HEK293 (cell line): ENCODE measurements around the gene CTSD.

Experiments used
- CTCF ChIA-PET: fragments of 350-600 bp; formaldehyde crosslinking; extraction: SDS; loops from one replicate; lab custom pipeline; 2021; ENCODE audit warnings: antibody characterized with exemption; lab: Yijun Ruan, JAX
- POLR2A ChIA-PET: fragments of 300-600 bp; formaldehyde crosslinking; extraction: SDS; loops from one replicate; lab custom pipeline; 2020; ENCODE audit warnings: antibody characterized with exemption, inconsistent platforms; lab: Yijun Ruan, JAX
- H3K27ac ChIP-seq: fragments of 200-500 bp; sonication (Bioruptor generic); 2 replicates; pipeline ENCODE4 v1.5.1; 2014; ENCODE audit warnings: low read depth, low read length, control low read depth, inconsistent platforms; ENCODE audit errors: extremely low read depth
- H3K36me3 ChIP-seq, 2 experiments: fragments of 200-500 bp in 1 of 2; sonication (Bioruptor generic) in 1 of 2; 1 replicate in 1 of 2; 2 replicates in 1 of 2; pipeline ENCODE4 v1.5.1; 2014 to 2017; ENCODE audit warnings: inconsistent platforms in 2 of 2, low read length in 2 of 2; ENCODE audit not compliant: control insufficient read depth in 2 of 2, insufficient read depth in 1 of 2
- H3K4me1 ChIP-seq: fragments of 200-500 bp; sonication (Bioruptor generic); 2 replicates; pipeline ENCODE4 v1.5.1; 2014; ENCODE audit warnings: mild to moderate bottlenecking, low read length, inconsistent platforms; ENCODE audit not compliant: control insufficient read depth, insufficient read depth
- H3K4me3 ChIP-seq: 2 replicates; pipeline ENCODE4 v1.5.1; 2011; ENCODE audit warnings: low read depth, mild to moderate bottlenecking, control low read depth, low read length, moderate library complexity
- H3K9me3 ChIP-seq: fragments of 200-500 bp; sonication (Bioruptor generic); 2 replicates; pipeline ENCODE4 v1.5.1; 2014; ENCODE audit warnings: low read depth, low read length, inconsistent platforms; ENCODE audit not compliant: control insufficient read depth, insufficient read depth
- EGR2 ChIP-seq: fragments of 450-650 bp; formaldehyde crosslinking; IDR thresholded peaks from 2 replicates; pipeline ENCODE4 v1.5.1; 2016; ENCODE audit warnings: low read depth, missing biosample characterization, missing genetic modification characterization
- GLIS1 ChIP-seq: fragments of 450-650 bp; formaldehyde crosslinking; IDR thresholded peaks from 2 replicates; pipeline ENCODE4 v1.5.1; 2016; ENCODE audit warnings: missing biosample characterization, missing genetic modification characterization
- HIC1 ChIP-seq: fragments of 450-650 bp; formaldehyde crosslinking; IDR thresholded peaks from 2 replicates; pipeline ENCODE4 v1.5.1; 2016; ENCODE audit warnings: missing biosample characterization, missing genetic modification characterization
- HOXD13 ChIP-seq: sonication (generic); formaldehyde crosslinking; IDR thresholded peaks from 2 replicates; pipeline ENCODE4 v1.8.0; 2022; ENCODE audit warnings: missing genetic modification reagents, borderline replicate concordance
- KLF1 ChIP-seq: fragments of 450-650 bp; formaldehyde crosslinking; IDR thresholded peaks from 2 replicates; pipeline ENCODE4 v1.5.1; 2016; ENCODE audit warnings: missing biosample characterization, missing genetic modification characterization
- KLF9 ChIP-seq: fragments of 450-650 bp; formaldehyde crosslinking; IDR thresholded peaks from 2 replicates; pipeline ENCODE4 v1.5.1; 2016; ENCODE audit warnings: missing biosample characterization, missing genetic modification characterization, low read depth
- PRDM4 ChIP-seq: fragments of 450-650 bp; formaldehyde crosslinking; IDR thresholded peaks from 2 replicates; pipeline ENCODE4 v1.5.1; 2017; ENCODE audit warnings: missing biosample characterization, missing genetic modification characterization
- SP2 ChIP-seq: fragments of 450-650 bp; formaldehyde crosslinking; IDR thresholded peaks from 2 replicates; pipeline ENCODE4 v1.5.1; 2016; ENCODE audit warnings: missing biosample characterization, missing genetic modification characterization
- SP3 ChIP-seq: fragments of 450-650 bp; formaldehyde crosslinking; IDR thresholded peaks from 2 replicates; pipeline ENCODE4 v1.5.1; 2016; ENCODE audit warnings: missing biosample characterization, missing genetic modification characterization
- ZBTB17 ChIP-seq: fragments of 450-650 bp; formaldehyde crosslinking; IDR thresholded peaks from 2 replicates; pipeline ENCODE4 v1.5.1; 2016; ENCODE audit warnings: missing biosample characterization, missing genetic modification characterization
- ZBTB8A ChIP-seq: fragments of 450-650 bp; formaldehyde crosslinking; IDR thresholded peaks from 2 replicates; pipeline ENCODE4 v1.5.1; 2016; ENCODE audit warnings: missing biosample characterization, missing genetic modification characterization
- ZFHX2 ChIP-seq: fragments of 450-650 bp; formaldehyde crosslinking; conservative IDR thresholded peaks from 2 replicates; pipeline ENCODE4 v1.5.1; 2016; ENCODE audit warnings: missing biosample characterization, missing genetic modification characterization
- ZNF112 ChIP-seq: fragments of 450-650 bp; formaldehyde crosslinking; IDR thresholded peaks from 2 replicates; pipeline ENCODE4 v1.5.0; 2017; ENCODE audit warnings: missing biosample characterization, missing genetic modification characterization
- ZNF132 ChIP-seq: fragments of 450-650 bp; formaldehyde crosslinking; IDR thresholded peaks from 2 replicates; pipeline ENCODE4 v1.5.1; 2017; ENCODE audit warnings: missing biosample characterization, missing genetic modification characterization, borderline replicate concordance
- ZNF26 ChIP-seq: fragments of 450-650 bp; formaldehyde crosslinking; IDR thresholded peaks from 2 replicates; pipeline ENCODE4 v1.5.1; 2016; ENCODE audit warnings: missing biosample characterization, missing genetic modification characterization
- ZNF266 ChIP-seq: fragments of 450-650 bp; formaldehyde crosslinking; IDR thresholded peaks from 2 replicates; pipeline ENCODE4 v1.5.1; 2016; ENCODE audit warnings: missing biosample characterization, missing genetic modification characterization, low read depth
- ZNF600 ChIP-seq: fragments of 450-650 bp; formaldehyde crosslinking; IDR thresholded peaks from 2 replicates; pipeline ENCODE4 v1.5.1; 2016; ENCODE audit warnings: missing biosample characterization, missing genetic modification characterization
- ZSCAN23 ChIP-seq: fragments of 450-650 bp; formaldehyde crosslinking; IDR thresholded peaks from 2 replicates; pipeline ENCODE4 v1.5.1; 2016; ENCODE audit warnings: missing biosample characterization, missing genetic modification characterization
- TF ChIP-seq, protein P1 (sequence below): fragments of 450-650 bp; formaldehyde crosslinking; IDR thresholded peaks from 2 replicates; pipeline ENCODE4 v1.5.1; 2016; ENCODE audit warnings: missing biosample characterization, missing genetic modification characterization
- TF ChIP-seq, protein P2 (sequence below): fragments of 450-650 bp; formaldehyde crosslinking; IDR thresholded peaks from 2 replicates; pipeline ENCODE4 v1.5.1; 2016; ENCODE audit warnings: missing biosample characterization, missing genetic modification characterization

CTSD gene

DNA sequence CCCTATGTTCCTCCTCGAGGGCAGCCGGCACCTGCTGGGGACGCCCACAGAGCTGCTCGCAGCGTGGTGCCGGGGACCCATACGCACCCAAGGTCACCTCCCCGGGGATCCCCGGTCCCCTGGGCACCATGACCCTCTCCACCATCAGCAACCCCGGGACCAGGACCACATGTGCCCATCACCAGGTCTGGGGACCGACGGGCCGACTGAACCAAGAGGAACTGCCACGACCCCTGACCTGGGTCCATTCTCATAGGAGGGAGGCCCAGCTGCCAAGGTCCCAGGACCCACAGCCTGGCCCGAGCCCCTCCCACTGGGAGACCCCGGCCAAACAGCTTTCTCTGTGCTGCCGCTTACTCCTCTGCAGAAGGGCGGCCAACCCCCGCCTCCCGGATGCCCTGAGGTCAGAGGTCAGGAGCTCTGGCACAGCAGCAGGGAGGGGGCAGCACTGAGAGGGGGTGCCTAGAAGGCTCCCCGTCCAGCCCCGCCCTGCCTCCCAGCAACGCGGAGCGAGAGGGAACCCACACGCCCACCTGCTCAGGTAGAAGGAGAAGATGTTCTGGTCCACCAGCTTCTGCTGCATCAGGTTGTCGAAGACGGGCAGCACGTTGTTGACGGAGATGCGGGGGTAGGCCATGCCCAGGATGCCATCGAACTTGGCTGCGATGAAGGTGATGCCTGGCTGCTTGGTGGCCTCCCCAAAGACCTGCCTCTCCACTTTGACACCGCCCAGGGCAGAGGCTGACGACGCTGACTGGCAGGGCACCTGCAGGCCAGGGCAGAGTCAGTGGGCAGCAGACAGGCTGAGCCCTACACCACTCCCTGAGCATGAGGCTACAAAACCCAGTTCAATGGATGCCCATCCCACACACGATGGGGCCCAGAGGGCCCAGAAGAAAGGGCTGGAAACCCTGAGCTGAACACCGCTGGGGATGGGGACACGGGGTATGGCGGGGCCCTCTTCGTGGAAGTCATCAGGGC is 6.6 kb downstream of the CTSD start:
- H3K4me1 ChIP-seq = no peaks in the 10 kb centered on the region
- POLR2A ChIA-PET = no interaction called here
- H3K27ac ChIP-seq = no peak overlapping the region
- H3K36me3 ChIP-seq = peaks cover 0 to 94% of the 10 kb centered on the region in 2 experiments; a peak in 1 of 3 replicates
- CTCF ChIA-PET = interaction anchor here (0.7 to 1.1 kb wide), 2 partner anchors 51 to 76 kb away, joined by 3 read pairs; no protein-coding TSS in a partner anchor
- TF ChIP-seq PRDM4 (tag by site-specific recombination) = no peak
- TF ChIP-seq ZNF112 (tag by site-specific recombination) = no peak
- no peak for TF ChIP-seq SP3 (tag by site-specific recombination)
- TF ChIP-seq ZBTB8A = no peak
- no peak for TF ChIP-seq ZNF26 (tag by site-specific recombination)
- no peak for TF ChIP-seq KLF9 (tag by site-specific recombination)
- TF ChIP-seq ZNF266 (tag by site-specific recombination) = no peak
- TF ChIP-seq, protein P1, sequence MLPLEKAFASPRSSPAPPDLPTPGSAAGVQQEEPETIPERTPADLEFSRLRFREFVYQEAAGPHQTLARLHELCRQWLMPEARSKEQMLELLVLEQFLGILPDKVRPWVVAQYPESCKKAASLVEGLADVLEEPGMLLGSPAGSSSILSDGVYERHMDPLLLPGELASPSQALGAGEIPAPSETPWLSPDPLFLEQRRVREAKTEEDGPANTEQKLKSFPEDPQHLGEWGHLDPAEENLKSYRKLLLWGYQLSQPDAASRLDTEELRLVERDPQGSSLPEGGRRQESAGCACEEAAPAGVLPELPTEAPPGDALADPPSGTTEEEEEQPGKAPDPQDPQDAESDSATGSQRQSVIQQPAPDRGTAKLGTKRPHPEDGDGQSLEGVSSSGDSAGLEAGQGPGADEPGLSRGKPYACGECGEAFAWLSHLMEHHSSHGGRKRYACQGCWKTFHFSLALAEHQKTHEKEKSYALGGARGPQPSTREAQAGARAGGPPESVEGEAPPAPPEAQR (tag by site-specific recombination) = no peak
- TF ChIP-seq, all 188 proteins: peak for 0
- Histone ChIP-seq H3K4me3 (no peak overlapping the region), H3K9me3 (no peaks in the 10 kb centered on the region)

GRCh38 chr11:1755692-1756561 is 7.8 kb downstream of the CTSD start:
- H3K9me3 ChIP-seq = no peaks in the 10 kb centered on the region
- peaks cover 0 to 88% of the 10 kb centered on the region in 2 experiments; a peak in 1 of 3 replicates for H3K36me3 ChIP-seq
- CTCF ChIA-PET = no interaction called here
- no peak overlapping the region for H3K27ac ChIP-seq
- POLR2A ChIA-PET = no interaction called here
- no peaks in the 10 kb centered on the region for H3K4me1 ChIP-seq
- H3K4me3 ChIP-seq = no peak overlapping the region
- peak; percentile 43; the same call in 1 of the 2 replicates for TF ChIP-seq ZNF600
- TF ChIP-seq, protein P2, sequence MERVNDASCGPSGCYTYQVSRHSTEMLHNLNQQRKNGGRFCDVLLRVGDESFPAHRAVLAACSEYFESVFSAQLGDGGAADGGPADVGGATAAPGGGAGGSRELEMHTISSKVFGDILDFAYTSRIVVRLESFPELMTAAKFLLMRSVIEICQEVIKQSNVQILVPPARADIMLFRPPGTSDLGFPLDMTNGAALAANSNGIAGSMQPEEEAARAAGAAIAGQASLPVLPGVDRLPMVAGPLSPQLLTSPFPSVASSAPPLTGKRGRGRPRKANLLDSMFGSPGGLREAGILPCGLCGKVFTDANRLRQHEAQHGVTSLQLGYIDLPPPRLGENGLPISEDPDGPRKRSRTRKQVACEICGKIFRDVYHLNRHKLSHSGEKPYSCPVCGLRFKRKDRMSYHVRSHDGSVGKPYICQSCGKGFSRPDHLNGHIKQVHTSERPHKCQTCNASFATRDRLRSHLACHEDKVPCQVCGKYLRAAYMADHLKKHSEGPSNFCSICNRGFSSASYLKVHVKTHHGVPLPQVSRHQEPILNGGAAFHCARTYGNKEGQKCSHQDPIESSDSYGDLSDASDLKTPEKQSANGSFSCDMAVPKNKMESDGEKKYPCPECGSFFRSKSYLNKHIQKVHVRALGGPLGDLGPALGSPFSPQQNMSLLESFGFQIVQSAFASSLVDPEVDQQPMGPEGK = 0 out of 2 replicates have a peak, but pooled peaks have one; percentile 16
- peak; percentile 98 for TF ChIP-seq KLF1 (tag by site-specific recombination)
- TF ChIP-seq ZSCAN23 (tag by site-specific recombination) = no peak
- TF ChIP-seq ZNF132 (tag by site-specific recombination) = no peak
- TF ChIP-seq ZFHX2 (tag by site-specific recombination) = peak; percentile 91
- 0 out of 2 replicates have a peak, but pooled peaks have one; percentile 12 for TF ChIP-seq SP2 (tag by site-specific recombination)
- peak; percentile 93 for TF ChIP-seq EGR2 (tag by site-specific recombination)
- no peak for TF ChIP-seq GLIS1 (tag by site-specific recombination)
- peak; percentile 85 for TF ChIP-seq HIC1 (tag by site-specific recombination)
- TF ChIP-seq HOXD13 (CRISPR knock-in tag) = no peak
- peak; percentile 39; the same call in 1 of the 2 replicates for TF ChIP-seq ZBTB17 (tag by site-specific recombination)
